HEK293 (cell line): ENCODE measurements around the gene CHST8.
A peak's percentile ranks its signal among the peaks of the same experiment; 100 is the strongest.

ENCODE experiments used
- TCF7L2 ChIP-seq: IDR thresholded peaks from 2 replicates; pipeline ENCODE4 v1.6.1; 2011; ENCODE audit warnings: low read depth, mild to moderate bottlenecking, inconsistent platforms, low read length, moderate library complexity, borderline replicate concordance
- ZFP37 ChIP-seq: fragments of 450-650 bp; formaldehyde crosslinking; IDR thresholded peaks from 2 replicates; pipeline ENCODE4 v1.5.1; 2016; ENCODE audit warnings: missing biosample characterization, missing genetic modification characterization
- ZNF707 ChIP-seq: fragments of 450-650 bp; formaldehyde crosslinking; IDR thresholded peaks from 2 replicates; pipeline ENCODE4 v1.5.1; 2016; ENCODE audit warnings: missing biosample characterization, missing genetic modification characterization
- ZNF830 ChIP-seq: fragments of 450-650 bp; IDR thresholded peaks from 2 replicates; pipeline ENCODE4 v1.5.0; 2018; ENCODE audit warnings: missing biosample characterization, missing genetic modification characterization, low read depth, mild to moderate bottlenecking, moderate library complexity
- ZSCAN16 ChIP-seq: fragments of 450-650 bp; formaldehyde crosslinking; IDR thresholded peaks from 2 replicates; pipeline ENCODE4 v1.5.1; 2016; ENCODE audit warnings: missing biosample characterization, missing genetic modification characterization
- TF ChIP-seq, protein P1 (sequence below): fragments of 450-650 bp; formaldehyde crosslinking; IDR thresholded peaks from 2 replicates; pipeline ENCODE4 v1.5.1; 2016; ENCODE audit warnings: missing biosample characterization, missing genetic modification characterization
- TF ChIP-seq, protein P2 (sequence below): fragments of 450-650 bp; formaldehyde crosslinking; IDR thresholded peaks from 2 replicates; pipeline ENCODE4 v1.5.1; 2016; ENCODE audit warnings: missing biosample characterization, missing genetic modification characterization
- TF ChIP-seq, protein P3 (sequence below): fragments of 450-650 bp; formaldehyde crosslinking; IDR thresholded peaks from 2 replicates; pipeline ENCODE4 v1.5.1; 2016; ENCODE audit warnings: missing biosample characterization, missing genetic modification characterization
- TF ChIP-seq, protein P4 (sequence below): fragments of 450-650 bp; formaldehyde crosslinking; IDR thresholded peaks from 2 replicates; pipeline ENCODE4 v1.5.1; 2016; ENCODE audit warnings: missing biosample characterization, missing genetic modification characterization
- TF ChIP-seq, protein P5 (sequence below): IDR thresholded peaks from 2 replicates; pipeline ENCODE4 v1.6.1; 2011; ENCODE audit warnings: mild to moderate bottlenecking, low read depth, low read length, borderline replicate concordance
- TF ChIP-seq, protein P6 (sequence below): fragments of 450-650 bp; formaldehyde crosslinking; IDR thresholded peaks from 2 replicates; pipeline ENCODE4 v1.5.1; 2017; ENCODE audit warnings: missing biosample characterization, missing genetic modification characterization

DNA sequence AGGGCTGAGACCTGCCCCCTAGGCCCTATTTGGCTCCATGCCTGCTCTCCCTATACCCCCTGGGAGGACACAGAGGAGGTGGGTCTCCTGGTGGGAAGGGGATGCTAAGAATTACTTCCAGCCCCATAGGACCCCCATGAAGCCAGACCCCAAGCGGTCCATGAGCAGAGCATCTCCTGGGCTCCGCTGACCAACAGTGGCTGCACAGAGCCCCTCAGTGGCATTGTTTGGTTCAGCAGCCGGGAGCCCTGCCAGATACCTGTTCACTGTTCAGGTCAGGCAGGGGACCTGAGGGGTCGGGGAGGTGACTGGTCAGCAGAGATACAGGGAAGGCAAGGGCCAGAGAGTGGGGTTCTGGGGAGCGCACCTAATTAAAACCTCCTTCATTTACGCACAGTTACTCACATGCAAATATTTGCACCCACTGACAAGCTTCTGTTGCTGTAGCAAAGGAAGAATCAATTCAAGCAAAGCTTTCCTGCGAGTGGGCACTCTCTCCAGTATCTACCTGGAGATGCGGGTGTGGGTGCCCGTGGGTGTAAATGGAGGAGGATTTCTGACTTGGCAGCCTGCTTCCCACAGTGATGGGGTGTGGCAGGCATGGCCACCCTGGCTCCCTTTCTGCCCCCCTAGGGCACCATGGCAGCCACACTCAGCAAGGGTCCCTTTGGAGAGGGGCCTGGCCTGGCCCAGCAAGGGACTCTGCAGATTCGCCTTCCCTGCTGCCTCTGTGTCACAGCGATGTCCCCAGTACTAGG, 83.5 kb downstream of the CHST8 start:
- TF ChIP-seq, protein P1, sequence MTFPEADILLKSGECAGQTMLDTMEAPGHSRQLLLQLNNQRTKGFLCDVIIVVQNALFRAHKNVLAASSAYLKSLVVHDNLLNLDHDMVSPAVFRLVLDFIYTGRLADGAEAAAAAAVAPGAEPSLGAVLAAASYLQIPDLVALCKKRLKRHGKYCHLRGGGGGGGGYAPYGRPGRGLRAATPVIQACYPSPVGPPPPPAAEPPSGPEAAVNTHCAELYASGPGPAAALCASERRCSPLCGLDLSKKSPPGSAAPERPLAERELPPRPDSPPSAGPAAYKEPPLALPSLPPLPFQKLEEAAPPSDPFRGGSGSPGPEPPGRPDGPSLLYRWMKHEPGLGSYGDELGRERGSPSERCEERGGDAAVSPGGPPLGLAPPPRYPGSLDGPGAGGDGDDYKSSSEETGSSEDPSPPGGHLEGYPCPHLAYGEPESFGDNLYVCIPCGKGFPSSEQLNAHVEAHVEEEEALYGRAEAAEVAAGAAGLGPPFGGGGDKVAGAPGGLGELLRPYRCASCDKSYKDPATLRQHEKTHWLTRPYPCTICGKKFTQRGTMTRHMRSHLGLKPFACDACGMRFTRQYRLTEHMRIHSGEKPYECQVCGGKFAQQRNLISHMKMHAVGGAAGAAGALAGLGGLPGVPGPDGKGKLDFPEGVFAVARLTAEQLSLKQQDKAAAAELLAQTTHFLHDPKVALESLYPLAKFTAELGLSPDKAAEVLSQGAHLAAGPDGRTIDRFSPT (tag by site-specific recombination) = no peak
- TF ChIP-seq, protein P2, sequence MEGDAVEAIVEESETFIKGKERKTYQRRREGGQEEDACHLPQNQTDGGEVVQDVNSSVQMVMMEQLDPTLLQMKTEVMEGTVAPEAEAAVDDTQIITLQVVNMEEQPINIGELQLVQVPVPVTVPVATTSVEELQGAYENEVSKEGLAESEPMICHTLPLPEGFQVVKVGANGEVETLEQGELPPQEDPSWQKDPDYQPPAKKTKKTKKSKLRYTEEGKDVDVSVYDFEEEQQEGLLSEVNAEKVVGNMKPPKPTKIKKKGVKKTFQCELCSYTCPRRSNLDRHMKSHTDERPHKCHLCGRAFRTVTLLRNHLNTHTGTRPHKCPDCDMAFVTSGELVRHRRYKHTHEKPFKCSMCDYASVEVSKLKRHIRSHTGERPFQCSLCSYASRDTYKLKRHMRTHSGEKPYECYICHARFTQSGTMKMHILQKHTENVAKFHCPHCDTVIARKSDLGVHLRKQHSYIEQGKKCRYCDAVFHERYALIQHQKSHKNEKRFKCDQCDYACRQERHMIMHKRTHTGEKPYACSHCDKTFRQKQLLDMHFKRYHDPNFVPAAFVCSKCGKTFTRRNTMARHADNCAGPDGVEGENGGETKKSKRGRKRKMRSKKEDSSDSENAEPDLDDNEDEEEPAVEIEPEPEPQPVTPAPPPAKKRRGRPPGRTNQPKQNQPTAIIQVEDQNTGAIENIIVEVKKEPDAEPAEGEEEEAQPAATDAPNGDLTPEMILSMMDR (tag by site-specific recombination) = peak; percentile 35
- TF ChIP-seq ZNF830 (tag by site-specific recombination) = no peak
- TF ChIP-seq, protein P3, sequence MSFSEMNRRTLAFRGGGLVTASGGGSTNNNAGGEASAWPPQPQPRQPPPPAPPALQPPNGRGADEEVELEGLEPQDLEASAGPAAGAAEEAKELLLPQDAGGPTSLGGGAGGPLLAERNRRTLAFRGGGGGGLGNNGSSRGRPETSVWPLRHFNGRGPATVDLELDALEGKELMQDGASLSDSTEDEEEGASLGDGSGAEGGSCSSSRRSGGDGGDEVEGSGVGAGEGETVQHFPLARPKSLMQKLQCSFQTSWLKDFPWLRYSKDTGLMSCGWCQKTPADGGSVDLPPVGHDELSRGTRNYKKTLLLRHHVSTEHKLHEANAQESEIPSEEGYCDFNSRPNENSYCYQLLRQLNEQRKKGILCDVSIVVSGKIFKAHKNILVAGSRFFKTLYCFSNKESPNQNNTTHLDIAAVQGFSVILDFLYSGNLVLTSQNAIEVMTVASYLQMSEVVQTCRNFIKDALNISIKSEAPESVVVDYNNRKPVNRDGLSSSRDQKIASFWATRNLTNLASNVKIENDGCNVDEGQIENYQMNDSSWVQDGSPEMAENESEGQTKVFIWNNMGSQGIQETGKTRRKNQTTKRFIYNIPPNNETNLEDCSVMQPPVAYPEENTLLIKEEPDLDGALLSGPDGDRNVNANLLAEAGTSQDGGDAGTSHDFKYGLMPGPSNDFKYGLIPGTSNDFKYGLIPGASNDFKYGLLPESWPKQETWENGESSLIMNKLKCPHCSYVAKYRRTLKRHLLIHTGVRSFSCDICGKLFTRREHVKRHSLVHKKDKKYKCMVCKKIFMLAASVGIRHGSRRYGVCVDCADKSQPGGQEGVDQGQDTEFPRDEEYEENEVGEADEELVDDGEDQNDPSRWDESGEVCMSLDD (tag by site-specific recombination) = no peak
- TF ChIP-seq, protein P4, sequence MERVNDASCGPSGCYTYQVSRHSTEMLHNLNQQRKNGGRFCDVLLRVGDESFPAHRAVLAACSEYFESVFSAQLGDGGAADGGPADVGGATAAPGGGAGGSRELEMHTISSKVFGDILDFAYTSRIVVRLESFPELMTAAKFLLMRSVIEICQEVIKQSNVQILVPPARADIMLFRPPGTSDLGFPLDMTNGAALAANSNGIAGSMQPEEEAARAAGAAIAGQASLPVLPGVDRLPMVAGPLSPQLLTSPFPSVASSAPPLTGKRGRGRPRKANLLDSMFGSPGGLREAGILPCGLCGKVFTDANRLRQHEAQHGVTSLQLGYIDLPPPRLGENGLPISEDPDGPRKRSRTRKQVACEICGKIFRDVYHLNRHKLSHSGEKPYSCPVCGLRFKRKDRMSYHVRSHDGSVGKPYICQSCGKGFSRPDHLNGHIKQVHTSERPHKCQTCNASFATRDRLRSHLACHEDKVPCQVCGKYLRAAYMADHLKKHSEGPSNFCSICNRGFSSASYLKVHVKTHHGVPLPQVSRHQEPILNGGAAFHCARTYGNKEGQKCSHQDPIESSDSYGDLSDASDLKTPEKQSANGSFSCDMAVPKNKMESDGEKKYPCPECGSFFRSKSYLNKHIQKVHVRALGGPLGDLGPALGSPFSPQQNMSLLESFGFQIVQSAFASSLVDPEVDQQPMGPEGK (tag by site-specific recombination) = no peak
- TF ChIP-seq, protein P5, sequence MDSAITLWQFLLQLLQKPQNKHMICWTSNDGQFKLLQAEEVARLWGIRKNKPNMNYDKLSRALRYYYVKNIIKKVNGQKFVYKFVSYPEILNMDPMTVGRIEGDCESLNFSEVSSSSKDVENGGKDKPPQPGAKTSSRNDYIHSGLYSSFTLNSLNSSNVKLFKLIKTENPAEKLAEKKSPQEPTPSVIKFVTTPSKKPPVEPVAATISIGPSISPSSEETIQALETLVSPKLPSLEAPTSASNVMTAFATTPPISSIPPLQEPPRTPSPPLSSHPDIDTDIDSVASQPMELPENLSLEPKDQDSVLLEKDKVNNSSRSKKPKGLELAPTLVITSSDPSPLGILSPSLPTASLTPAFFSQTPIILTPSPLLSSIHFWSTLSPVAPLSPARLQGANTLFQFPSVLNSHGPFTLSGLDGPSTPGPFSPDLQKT = no peak
- TF ChIP-seq ZSCAN16 = no peak
- no peak for TF ChIP-seq TCF7L2
- TF ChIP-seq ZFP37 (tag by site-specific recombination) = no peak
- TF ChIP-seq ZNF707 (tag by site-specific recombination) = no peak
- TF ChIP-seq, protein P6, sequence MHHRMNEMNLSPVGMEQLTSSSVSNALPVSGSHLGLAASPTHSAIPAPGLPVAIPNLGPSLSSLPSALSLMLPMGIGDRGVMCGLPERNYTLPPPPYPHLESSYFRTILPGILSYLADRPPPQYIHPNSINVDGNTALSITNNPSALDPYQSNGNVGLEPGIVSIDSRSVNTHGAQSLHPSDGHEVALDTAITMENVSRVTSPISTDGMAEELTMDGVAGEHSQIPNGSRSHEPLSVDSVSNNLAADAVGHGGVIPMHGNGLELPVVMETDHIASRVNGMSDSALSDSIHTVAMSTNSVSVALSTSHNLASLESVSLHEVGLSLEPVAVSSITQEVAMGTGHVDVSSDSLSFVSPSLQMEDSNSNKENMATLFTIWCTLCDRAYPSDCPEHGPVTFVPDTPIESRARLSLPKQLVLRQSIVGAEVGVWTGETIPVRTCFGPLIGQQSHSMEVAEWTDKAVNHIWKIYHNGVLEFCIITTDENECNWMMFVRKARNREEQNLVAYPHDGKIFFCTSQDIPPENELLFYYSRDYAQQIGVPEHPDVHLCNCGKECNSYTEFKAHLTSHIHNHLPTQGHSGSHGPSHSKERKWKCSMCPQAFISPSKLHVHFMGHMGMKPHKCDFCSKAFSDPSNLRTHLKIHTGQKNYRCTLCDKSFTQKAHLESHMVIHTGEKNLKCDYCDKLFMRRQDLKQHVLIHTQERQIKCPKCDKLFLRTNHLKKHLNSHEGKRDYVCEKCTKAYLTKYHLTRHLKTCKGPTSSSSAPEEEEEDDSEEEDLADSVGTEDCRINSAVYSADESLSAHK = no peak
